Measurements from ENCODE around the gene RPS6KA2. TPM values are rescaled to one million over a fixed set of nuclear protein-coding genes. Genes with fewer than 3 reads are reported as not detected.
"Not testable (repeated sequence)": the region's sequence is repeated elsewhere in the genome, so short reads cannot be mapped to it uniquely, and the experiment has no call there.

Gene RPS6KA2
- total RNA-seq, 1 experiment from 2014 or later = 14.1 TPM

DNA sequence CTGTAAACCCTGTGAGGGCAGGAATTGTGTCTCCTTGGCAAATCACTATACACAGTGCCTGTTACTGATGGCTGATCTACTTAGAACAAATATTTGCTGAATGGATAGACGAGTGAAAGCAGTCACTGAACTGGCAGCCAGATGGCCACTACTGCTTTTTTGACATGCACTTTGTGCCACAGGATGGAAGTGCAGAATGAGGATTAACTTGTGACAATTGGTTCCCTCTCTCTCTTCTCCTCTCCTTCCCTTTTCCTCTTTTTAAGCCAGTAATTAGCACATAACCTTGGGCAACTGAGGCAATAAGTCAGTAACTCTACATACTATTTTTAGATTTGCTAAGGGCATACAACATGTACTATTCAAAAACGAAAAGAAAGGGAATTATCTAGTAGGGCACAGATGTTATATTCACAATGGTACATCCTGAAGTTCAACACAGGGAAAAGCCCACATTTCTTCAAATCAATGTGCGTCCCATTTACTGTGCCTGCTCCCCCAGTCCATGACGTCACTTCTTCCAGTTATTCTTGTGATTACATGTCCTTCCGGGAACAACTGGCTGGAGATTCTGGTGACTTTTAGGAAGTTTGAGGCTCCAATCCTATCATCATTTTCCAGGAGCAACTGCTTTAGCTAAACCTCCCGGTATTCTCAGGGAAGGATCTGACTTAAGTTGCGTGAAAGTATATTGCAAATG is 17.0 kb upstream of the RPS6KA2 start:
- Histone ChIP-seq H3K4me3 (no peak overlapping the region), H3K9me3 (no peaks in the 10 kb centered on the region), H3K36me3 (no peaks in the 10 kb centered on the region), H3K27me3 (no peaks in the 10 kb centered on the region)
- no peak for DNase-seq

DNA sequence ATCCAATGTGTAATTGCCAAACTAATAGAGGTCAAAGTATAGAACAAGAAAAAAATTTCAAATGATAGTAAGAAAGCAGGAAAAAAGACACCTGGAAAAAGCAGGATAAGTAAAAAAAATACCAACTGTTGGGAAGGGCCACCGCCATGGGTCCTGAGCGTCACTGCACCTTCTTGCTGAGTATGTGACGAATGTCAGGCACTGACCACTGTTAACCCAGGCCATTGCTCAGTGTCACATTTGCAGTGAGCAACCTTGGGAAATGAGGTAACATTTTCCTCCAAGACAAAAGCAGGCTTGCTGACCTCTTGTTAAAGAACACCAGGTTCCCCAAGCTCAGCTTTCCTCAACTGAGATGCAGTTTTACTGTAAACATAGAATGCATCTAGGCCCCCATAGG is 15.6 kb upstream of the RPS6KA2 start:
- Histone ChIP-seq H3K36me3 (no peaks in the 10 kb centered on the region), H3K9me3 (no peaks in the 10 kb centered on the region), H3K27me3 (no peaks in the 10 kb centered on the region), H3K4me3 (no peak overlapping the region)
- DNase-seq = no peak

DNA sequence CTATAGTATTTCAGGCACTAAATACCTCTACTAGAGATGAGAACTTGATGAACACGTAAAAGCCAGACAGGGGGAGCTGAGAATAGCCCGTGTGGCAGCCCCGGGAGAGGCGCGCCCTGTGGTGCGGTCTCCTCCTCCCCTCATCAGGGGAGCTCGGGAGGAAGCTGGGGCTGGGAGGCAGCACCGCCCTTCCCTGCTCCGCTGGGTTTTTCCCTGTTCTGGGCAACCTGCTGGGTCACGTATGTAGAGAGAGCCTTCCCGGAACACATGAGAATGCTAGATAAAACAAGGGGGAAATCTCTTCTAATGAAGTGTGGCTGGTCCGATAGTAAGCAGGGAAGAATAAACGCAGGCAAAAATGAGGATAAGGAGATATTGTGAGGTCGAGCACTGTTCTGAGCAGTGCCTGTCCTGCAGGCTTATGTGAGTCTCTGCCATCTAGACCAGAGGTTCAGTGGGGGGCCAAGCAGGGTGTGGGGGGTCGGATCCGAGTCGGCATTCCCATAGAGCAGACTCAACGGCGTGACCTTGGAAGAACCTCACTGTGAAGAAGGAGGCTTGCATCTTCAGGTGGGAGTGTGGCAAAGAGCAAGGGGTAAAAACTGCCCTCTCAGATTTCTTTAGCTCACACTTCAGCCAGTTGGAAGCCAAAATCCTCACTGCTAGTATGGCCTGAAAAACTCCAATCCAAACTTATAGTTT is 13.4 kb upstream of the RPS6KA2 start:
- DNase-seq = no peak

DNA sequence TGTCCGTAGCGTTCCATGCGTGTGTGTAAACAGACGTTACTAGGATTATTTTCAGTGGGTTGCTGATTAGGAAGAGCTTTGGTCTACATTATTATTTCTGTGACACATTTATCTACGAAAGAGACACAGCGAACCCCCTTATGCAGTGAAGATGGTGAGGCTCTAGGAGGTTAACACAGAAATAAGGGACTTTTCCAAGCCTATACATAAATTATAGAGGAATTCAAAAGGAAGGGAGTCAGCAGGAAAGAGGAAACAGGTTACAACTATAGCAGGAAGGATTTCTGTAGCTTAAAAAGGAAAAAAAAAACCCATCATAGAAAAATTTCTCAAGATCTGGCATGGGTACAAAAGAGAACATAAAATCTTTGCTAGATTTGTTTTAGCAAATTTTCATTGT is 12.9 kb upstream of the RPS6KA2 start:
- no peaks in the 10 kb centered on the region for H3K27me3 ChIP-seq
- no peak overlapping the region for H3K4me3 ChIP-seq
- no peak for DNase-seq
- H3K9me3 ChIP-seq = no peaks in the 10 kb centered on the region
- H3K36me3 ChIP-seq = no peaks in the 10 kb centered on the region

More for the DNA sequence above, 13.4 kb upstream of the RPS6KA2 start:
- no peaks in the 10 kb centered on the region for H3K27me3 ChIP-seq
- no peaks in the 10 kb centered on the region for H3K36me3 ChIP-seq
- H3K4me3 ChIP-seq = no peak overlapping the region
- no peaks in the 10 kb centered on the region for H3K9me3 ChIP-seq

DNA sequence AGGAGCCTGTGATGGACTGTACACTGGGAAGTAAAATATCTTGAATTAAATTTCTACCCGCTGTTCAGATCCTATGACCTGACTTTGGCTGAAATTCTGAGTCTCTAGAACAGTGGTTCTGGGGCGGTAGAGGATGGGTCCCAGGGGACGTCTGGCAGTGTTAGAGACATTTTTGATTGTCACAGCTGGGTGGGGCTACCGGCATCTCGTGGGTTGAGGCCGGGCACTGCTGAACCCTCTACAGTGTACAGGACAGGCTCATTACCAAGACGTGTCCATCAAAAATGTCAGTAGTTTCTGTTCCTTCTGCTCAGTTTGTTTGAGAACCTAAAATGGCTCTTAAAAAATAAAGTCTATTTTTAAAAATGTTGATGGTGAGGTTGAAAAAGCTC is 11.5 kb upstream of the RPS6KA2 start:
- DNase-seq = no peak
- no peak overlapping the region for H3K4me3 ChIP-seq
- no peaks in the 10 kb centered on the region for H3K27me3 ChIP-seq
- H3K36me3 ChIP-seq = no peaks in the 10 kb centered on the region
- H3K9me3 ChIP-seq = no peaks in the 10 kb centered on the region

DNA sequence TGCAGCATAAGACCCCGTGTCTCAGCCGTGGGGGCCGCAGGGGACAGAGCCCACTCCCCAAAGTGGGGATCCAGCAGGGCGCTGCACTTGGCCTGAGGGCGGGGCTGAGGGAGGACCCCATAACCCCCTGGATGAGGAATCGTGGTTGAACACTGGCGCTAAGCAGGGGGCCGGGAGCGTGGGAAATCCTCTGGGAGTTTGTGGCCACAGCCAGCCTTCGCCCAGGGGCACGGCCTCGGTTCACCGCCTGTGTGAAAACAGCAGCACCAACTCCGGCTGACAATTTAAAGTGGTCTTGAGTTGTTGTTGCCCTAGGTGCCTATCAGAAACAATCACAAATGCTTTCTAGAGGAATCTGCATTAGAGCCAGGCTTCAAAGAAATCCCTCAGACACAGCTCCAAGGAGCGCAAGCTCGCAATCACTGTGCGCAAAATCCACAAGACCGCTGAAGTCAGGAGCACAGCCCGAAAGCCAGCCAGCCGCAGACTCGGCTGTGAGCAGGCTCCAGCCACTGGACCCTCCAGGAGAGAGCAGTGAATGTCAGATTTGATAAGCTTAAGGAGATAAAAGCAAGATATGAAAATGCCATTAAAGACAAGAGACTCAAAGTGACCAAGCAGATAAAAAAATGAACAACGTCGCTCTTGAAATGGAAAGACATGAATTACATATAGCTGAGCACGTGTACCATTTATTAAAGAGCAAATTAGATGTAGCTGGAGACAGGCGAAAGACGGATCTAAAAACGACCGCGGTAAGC is 10.9 kb upstream of the RPS6KA2 start:
- H3K36me3 ChIP-seq = no peaks in the 10 kb centered on the region
- no peak overlapping the region for H3K4me3 ChIP-seq
- no peaks in the 10 kb centered on the region for H3K27me3 ChIP-seq
- H3K9me3 ChIP-seq = no peaks in the 10 kb centered on the region
- no peak for DNase-seq

DNA sequence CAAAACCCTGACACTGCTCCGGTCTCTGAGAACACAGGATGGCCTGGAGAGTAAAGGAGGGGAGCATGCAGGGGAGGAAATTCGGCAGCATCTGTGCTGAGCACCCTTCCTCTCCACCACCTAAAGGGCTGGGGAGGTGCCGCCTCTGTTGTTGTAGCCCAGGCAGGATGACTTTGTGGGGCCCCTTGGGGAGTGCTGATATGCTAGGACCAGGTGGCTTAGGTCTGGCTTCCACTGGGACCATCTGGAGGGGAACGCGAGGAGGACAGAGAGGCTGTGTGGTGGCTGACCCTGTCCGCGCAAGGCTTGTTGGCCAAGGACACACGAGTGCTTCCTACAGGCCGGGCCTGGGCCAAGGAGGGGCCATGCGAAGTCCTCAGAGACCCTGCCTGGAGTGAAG is 9.9 kb upstream of the RPS6KA2 start:
- Histone ChIP-seq H3K27me3 (no peaks in the 10 kb centered on the region), H3K36me3 (no peaks in the 10 kb centered on the region), H3K9me3 (no peaks in the 10 kb centered on the region), H3K4me3 (no peak overlapping the region)
- DNase-seq = no peak

DNA sequence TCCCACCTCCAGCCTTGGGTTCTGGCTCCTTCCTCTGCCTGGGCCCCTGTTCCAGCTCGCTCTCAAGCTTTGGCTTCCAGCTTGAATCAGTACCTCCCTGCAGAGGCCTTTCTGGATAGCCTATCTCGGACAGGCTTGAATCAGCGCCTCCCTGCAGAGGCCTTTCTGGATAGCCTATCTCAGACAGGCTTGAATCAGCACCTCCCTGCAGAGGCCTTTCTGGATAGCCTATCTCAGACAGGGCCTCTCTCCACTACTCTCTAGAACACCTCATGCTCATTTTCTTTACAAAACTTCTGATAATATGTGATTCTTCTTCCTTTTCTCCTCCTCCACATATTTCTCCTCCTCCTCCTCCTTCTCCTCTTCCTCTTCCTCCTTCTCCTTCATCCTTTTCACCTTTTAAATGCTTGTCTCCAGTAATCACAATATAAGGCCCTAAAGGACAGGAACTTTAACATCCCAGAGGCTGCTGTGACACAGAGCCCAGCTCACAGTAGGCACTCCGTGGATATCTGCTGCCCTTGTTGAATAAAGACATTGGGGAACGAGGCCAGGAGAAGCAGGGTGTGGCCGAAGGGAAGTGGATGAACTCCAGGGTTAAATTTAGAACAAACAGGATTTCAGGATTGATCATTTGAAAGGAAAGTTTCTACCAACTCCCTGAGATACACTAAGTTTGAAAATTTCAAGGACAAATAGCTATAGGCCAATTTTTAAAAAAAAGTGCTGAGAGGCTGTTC is 9.3 kb upstream of the RPS6KA2 start:
- peak; percentile 34 for DNase-seq

DNA sequence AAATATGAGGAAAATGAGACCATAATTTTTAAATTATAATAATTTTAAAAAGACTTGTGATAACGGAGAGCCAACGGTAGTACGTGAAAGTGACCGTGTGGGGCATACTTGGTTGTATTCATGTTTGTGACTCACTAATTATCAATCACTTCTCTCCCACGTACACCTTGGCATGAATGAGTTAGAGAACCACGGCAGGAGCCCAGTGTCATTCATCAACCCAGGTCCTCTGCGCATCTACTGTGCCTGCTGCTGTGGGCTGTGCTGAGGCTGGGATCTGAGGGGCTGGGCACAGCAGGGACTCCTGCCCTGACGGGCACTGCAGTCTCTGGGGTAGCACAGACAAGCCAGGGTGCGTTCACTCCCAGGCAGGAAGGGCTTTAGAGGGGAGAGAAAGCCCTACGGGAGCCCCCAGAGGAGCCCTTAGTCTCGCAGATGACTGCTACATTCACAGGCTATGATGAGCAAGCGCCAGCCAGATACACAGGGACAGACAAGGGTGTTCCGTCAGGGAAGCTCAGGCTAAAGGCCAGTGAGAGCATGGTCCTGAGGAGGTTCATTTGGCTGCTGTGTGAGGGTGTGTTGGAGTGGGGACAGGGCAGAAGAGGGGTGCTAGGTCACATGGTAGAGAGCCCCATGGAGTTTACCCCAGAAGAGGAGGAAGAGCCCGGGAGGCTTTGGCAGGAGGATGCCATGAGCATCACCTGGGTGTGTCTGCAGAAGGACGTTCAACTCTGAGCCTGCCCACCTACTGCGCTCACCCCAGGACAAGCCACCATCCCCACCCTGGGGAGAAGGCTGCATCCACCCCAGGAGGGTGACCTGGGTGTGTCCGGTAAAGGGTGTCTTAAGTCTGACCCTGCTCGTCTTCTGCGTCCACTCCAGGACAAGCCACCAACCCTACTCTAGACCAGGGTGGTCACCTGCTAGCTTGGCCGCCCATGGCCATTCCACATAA is 8.2 kb upstream of the RPS6KA2 start:
- no peaks in the 10 kb centered on the region for H3K36me3 ChIP-seq
- no peak for DNase-seq
- no peaks in the 10 kb centered on the region for H3K27me3 ChIP-seq
- H3K4me3 ChIP-seq = no peak overlapping the region
- H3K9me3 ChIP-seq = no peaks in the 10 kb centered on the region

More for the DNA sequence above, 9.3 kb upstream of the RPS6KA2 start:
- Histone ChIP-seq H3K9me3 (no peaks in the 10 kb centered on the region), H3K36me3 (no peaks in the 10 kb centered on the region), H3K4me3 (no peak overlapping the region), H3K27me3 (no peaks in the 10 kb centered on the region)

DNA sequence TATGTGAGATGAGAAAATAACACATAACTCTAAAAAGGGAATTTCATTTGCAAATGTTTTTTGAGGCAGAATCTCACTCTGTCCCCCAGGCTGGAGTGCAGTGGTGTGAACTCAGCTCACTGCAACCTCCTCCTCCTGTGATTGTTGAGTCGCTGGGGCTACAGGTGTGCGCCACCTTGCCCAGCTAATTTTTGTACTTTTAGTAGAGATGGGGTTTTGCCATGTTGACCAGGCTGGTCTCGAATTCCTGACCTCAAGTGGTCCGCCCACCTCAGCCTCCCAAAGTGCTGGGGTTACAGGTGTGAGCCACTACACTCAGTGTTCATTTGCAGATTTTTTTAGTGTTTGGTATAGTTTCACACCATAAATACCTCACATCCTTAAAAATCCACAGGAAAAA is 7.5 kb upstream of the RPS6KA2 start:
- not testable (repeated sequence) for DNase-seq, H3K4me3 ChIP-seq, H3K27me3 ChIP-seq, H3K36me3 ChIP-seq, H3K9me3 ChIP-seq

DNA sequence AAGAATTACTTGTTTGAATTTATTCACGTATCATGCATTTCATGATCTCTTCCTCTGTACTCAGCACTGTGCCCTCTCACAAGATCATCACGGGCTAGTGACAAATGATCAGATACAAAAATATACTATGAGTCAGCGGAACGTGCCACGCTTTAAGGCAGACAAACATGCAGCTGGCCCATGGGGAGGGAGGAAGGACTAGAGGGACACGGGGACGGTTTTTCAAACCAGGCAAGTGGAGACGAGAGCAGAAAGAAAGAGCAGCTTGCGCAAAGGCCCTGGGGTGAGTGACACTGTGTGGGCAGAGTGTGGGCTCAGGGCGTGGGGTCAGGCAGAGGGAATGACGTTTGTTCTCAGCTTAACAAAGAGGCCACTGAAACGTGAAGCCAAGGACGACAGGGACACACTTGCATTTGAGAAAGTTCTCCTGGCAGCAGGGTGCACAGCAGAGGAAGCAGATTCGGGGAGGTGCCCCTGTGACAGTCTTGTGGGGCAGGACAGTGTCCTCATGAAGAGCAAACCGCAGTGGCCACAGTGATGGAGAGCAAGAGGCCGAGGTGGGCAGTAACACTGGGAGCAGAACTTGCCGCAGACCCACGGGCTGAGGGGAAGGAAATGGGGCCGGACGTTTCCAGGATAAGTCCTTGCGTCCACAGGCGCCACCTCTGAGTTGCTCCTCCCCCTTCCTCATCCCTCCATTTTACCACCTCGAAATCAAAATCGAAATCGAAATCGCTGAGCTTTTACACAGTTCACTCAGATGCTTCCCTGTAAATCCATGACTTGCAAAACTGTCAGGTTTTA is 6.9 kb upstream of the RPS6KA2 start:
- Histone ChIP-seq H3K36me3 (no peaks in the 10 kb centered on the region), H3K9me3 (no peaks in the 10 kb centered on the region), H3K4me3 (no peak overlapping the region), H3K27me3 (no peaks in the 10 kb centered on the region)
- DNase-seq = no peak

DNA sequence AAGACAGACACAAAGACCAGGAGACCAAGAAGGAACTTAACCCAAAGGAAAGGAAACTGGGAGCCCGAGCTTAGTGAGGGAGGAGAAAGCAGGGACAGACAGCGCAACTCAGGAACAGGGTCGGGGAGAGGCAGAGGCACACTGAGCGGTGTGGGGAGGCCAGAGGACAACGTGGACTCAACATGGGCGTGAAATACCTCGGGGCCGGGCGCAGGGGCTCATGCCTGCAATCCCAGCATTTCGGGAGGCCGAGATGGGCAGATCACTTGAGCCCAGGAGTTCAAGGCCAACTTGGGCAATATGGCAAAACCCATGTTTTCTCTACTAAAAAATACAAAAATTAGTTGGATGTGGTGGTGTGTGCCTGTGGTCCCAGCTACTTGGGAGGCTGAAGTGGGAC is 5.7 kb upstream of the RPS6KA2 start:
- no peaks in the 10 kb centered on the region for H3K36me3 ChIP-seq
- H3K4me3 ChIP-seq = no peak overlapping the region
- no peak for DNase-seq
- no peaks in the 10 kb centered on the region for H3K9me3 ChIP-seq
- H3K27me3 ChIP-seq = no peaks in the 10 kb centered on the region

DNA sequence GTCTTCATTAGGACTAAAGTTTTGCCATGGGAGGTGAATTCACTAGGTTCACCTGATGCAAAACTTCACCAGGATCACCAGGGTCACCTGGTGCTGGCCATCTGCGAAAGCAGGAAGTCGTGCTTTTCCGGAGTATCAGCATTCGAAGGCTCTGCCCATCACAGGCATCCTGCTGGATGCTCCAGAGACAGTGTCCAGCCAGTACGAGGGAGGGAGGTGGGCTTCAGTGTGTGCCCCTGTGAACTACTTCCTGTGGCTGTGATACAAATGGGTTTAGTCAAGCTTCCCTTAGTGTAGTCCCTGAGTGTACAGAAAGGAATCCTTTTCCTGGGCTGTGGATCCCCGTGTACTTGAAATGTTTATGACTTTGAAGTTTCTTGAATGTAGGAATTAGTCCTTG is 3.4 kb upstream of the RPS6KA2 start:
- Histone ChIP-seq H3K9me3 (no peaks in the 10 kb centered on the region), H3K36me3 (no peaks in the 10 kb centered on the region), H3K27me3 (no peaks in the 10 kb centered on the region), H3K4me3 (no peak overlapping the region)
- no peak for DNase-seq

DNA sequence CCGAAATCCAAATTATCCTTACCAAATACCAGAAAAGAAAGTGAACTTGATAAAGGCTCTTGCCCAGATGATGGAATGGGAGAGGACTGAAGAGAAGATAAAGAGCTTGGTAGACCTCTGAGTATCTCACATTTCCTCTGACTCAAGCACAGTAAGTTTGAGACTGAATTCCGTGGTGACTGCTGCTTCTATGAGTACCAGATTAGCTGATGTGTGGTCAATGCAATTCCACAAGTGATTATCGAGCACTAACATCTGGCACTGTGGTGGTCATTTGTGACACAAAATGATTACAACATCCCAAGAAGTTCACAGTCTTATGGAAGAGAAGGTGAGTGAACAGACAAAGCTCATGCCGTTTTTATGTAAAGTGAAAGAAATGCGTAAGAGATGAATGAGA is 2.6 kb upstream of the RPS6KA2 start:
- Histone ChIP-seq H3K9me3 (no peaks in the 10 kb centered on the region), H3K36me3 (no peaks in the 10 kb centered on the region), H3K27me3 (no peaks in the 10 kb centered on the region), H3K4me3 (no peak overlapping the region)
- DNase-seq = no peak
